H1 (cell line): ENCODE measurements around the gene NOTUM. TPM values are rescaled to one million over a fixed set of nuclear protein-coding genes. Genes with fewer than 3 reads are reported as not detected.

Experiments used
- CTCF ChIA-PET: fragments of 300-600 bp; sonication (Branson Sonifier 250); formaldehyde crosslinking; loops from one replicate; lab custom pipeline; 2021; ENCODE audit not compliant: partially characterized antibody; lab: Charles Lee
- POLR2A ChIA-PET: fragments of 300-600 bp; sonication (Branson Sonifier 250); formaldehyde crosslinking; loops from one replicate; lab custom pipeline; 2021; ENCODE audit warnings: inconsistent platforms; ENCODE audit not compliant: partially characterized antibody; lab: Charles Lee
- DNase-seq, 2 experiments: peaks; one replicate each; pipeline versions ENCODE4 v3.0.0 to v3.0.0-alpha.2; 2010 to 2022; ENCODE audit warnings: low spot score in 2 of 2, low read depth in 1 of 2, mixed read lengths in 1 of 2
- FAIRE-seq: peaks from 2 replicates; lab custom pipeline; 2011; peaks lifted over from hg19 to GRCh38; lab: Jason Lieb, UNC
- H2AFZ ChIP-seq: 2 replicates; pipeline ENCODE4 v1.8.1; 2012; ENCODE audit warnings: low read length, inconsistent platforms
- H2AK5ac ChIP-seq: 2 replicates; pipeline ENCODE4 v1.6.1; 2013; ENCODE audit warnings: low read depth, low read length
- H2BK120ac ChIP-seq: replicated peaks from 2 replicates; pipeline ENCODE3; 2013; ENCODE audit warnings: low read depth, low read length, inconsistent platforms
- H2BK12ac ChIP-seq: 2 replicates; pipeline ENCODE4 v1.6.1; 2013; ENCODE audit warnings: low read depth, low read length
- H2BK15ac ChIP-seq: 2 replicates; pipeline ENCODE4 v1.6.1; 2013; ENCODE audit warnings: low read length
- H2BK20ac ChIP-seq: 2 replicates; pipeline ENCODE4 v1.6.1; 2013; ENCODE audit warnings: low read length
- H2BK5ac ChIP-seq: 2 replicates; pipeline ENCODE4 v1.6.1; 2013; ENCODE audit warnings: low read depth, low read length
- H3K14ac ChIP-seq: 2 replicates; pipeline ENCODE4 v1.6.1; 2013; ENCODE audit warnings: inconsistent platforms; ENCODE audit not compliant: insufficient read length
- H3K18ac ChIP-seq: 2 replicates; pipeline ENCODE4 v1.6.1; 2013; ENCODE audit warnings: low read length; ENCODE audit errors: extremely low read depth
- H3K23ac ChIP-seq: 2 replicates; pipeline ENCODE4 v1.6.1; 2013; ENCODE audit warnings: inconsistent platforms; ENCODE audit not compliant: insufficient read length
- H3K23me2 ChIP-seq: 2 replicates; pipeline ENCODE4 v1.6.1; 2013; ENCODE audit warnings: low read depth, low read length
- H3K27ac ChIP-seq: 2 replicates; pipeline ENCODE4 v1.6.1; 2011; ENCODE audit warnings: low read depth, low read length, inconsistent platforms
- H3K27me3 ChIP-seq, 4 experiments: replicated peaks in 1 of 4; 1 replicate in 1 of 4; 2 replicates in 3 of 4; pipeline versions ENCODE4 v1.6.1 to v1.8.1; 2011 to 2013; ENCODE audit warnings: low read length in 3 of 4, mild to moderate bottlenecking in 3 of 4, inconsistent platforms in 2 of 4, mixed read lengths in 2 of 4, moderate library complexity in 1 of 4; ENCODE audit not compliant: control insufficient read depth in 3 of 4, insufficient read depth in 3 of 4; ENCODE audit errors: extremely low read depth in 1 of 4
- H3K36me3 ChIP-seq, 4 experiments: 2 replicates each; pipeline versions ENCODE4 v1.6.1 to v1.8.1; 2011 to 2013; ENCODE audit warnings: mild to moderate bottlenecking in 4 of 4, low read length in 3 of 4, moderate library complexity in 2 of 4, control low read depth in 1 of 4, inconsistent platforms in 1 of 4; ENCODE audit not compliant: insufficient read depth in 4 of 4, control insufficient read depth in 2 of 4
- H3K4ac ChIP-seq: replicated peaks from 2 replicates; pipeline ENCODE3; 2013; ENCODE audit warnings: low read length, low read depth, mixed read lengths, inconsistent platforms; ENCODE audit not compliant: insufficient read length
- H3K4me1 ChIP-seq, 4 experiments: replicated peaks in 1 of 4; 1 replicate in 1 of 4; 2 replicates in 3 of 4; pipeline versions ENCODE4 v1.6.1 to v1.8.1; 2011 to 2013; ENCODE audit warnings: low read length in 3 of 4, inconsistent platforms in 2 of 4, mixed read lengths in 1 of 4; ENCODE audit not compliant: insufficient read depth in 4 of 4, control insufficient read depth in 3 of 4
- H3K4me2 ChIP-seq, 2 experiments: 2 replicates each; pipeline versions ENCODE4 v1.6.1 to v1.8.1; 2011 to 2013; ENCODE audit warnings: low read depth in 2 of 2, low read length in 2 of 2, control low read depth in 1 of 2, inconsistent platforms in 1 of 2, mild to moderate bottlenecking in 1 of 2; ENCODE audit not compliant: insufficient read depth in 1 of 2
- H3K4me3 ChIP-seq, 4 experiments: fragments of 200-600, 300-600 bp in 1 of 4; sonication (generic), shearing (Covaris generic), sonication (Bioruptor Twin) in 1 of 4; 2 replicates each; pipeline versions ENCODE4 v1.5.1 to v1.8.1; 2011 to 2016; ENCODE audit warnings: low read length in 4 of 4, low read depth in 3 of 4, control low read depth in 2 of 4, inconsistent platforms in 2 of 4, mild to moderate bottlenecking in 2 of 4, mixed read lengths in 1 of 4, moderate library complexity in 1 of 4; ENCODE audit not compliant: insufficient read depth in 2 of 4; ENCODE audit errors: extremely low read depth in 1 of 4
- H3K56ac ChIP-seq: replicated peaks from 2 replicates; pipeline ENCODE3; 2013; ENCODE audit warnings: low read depth, mild to moderate bottlenecking, mixed read lengths, low read length, inconsistent platforms; ENCODE audit not compliant: insufficient read length
- H3K79me1 ChIP-seq: 2 replicates; pipeline ENCODE4 v1.6.1; 2013; ENCODE audit warnings: low read depth, low read length, control low read depth
- H3K79me2 ChIP-seq, 2 experiments: 2 replicates each; pipeline versions ENCODE4 v1.6.1 to v1.8.1; 2012 to 2013; ENCODE audit warnings: low read length in 2 of 2, mild to moderate bottlenecking in 2 of 2, inconsistent platforms in 1 of 2; ENCODE audit not compliant: insufficient read depth in 2 of 2, control insufficient read depth in 1 of 2
- H3K9ac ChIP-seq, 4 experiments: replicated peaks in 1 of 4; 1 replicate in 1 of 4; 2 replicates in 3 of 4; pipeline versions ENCODE4 v1.6.1 to v1.8.1; 2011 to 2013; ENCODE audit warnings: low read depth in 3 of 4, low read length in 3 of 4, control low read depth in 2 of 4, mild to moderate bottlenecking in 2 of 4, moderate library complexity in 2 of 4, inconsistent platforms in 1 of 4; ENCODE audit errors: extremely low read depth in 1 of 4
- H3K9me3 ChIP-seq, 2 experiments: 2 replicates each; pipeline versions ENCODE4 v1.6.1 to v1.8.1; 2012 to 2013; ENCODE audit warnings: mild to moderate bottlenecking in 2 of 2, moderate library complexity in 2 of 2, control low read depth in 1 of 2, inconsistent platforms in 1 of 2, low read depth in 1 of 2, low read length in 1 of 2, mixed read lengths in 1 of 2; ENCODE audit not compliant: insufficient read depth in 2 of 2
- H4K20me1 ChIP-seq, 2 experiments: replicated peaks in 1 of 2; 2 replicates each; pipeline versions ENCODE3 to v1.8.1; 2011 to 2013; ENCODE audit warnings: inconsistent platforms in 2 of 2, low read length in 2 of 2, mild to moderate bottlenecking in 1 of 2; ENCODE audit not compliant: insufficient read depth in 2 of 2, control insufficient read depth in 1 of 2
- H4K5ac ChIP-seq: 2 replicates; pipeline ENCODE4 v1.6.1; 2013; ENCODE audit warnings: low read length, low read depth, mixed read lengths, inconsistent platforms; ENCODE audit not compliant: insufficient read length
- H4K8ac ChIP-seq: 2 replicates; pipeline ENCODE4 v1.8.0; 2013; ENCODE audit warnings: mild to moderate bottlenecking, moderate library complexity, low read length, inconsistent platforms; ENCODE audit not compliant: insufficient read depth; ENCODE audit errors: extremely low read depth
- H4K91ac ChIP-seq: replicated peaks from 2 replicates; pipeline ENCODE3; 2013; ENCODE audit warnings: low read length, mixed read lengths, inconsistent platforms; ENCODE audit not compliant: insufficient read length
- CBX8 ChIP-seq: fragments of 300-800, 300-1000 bp; sonication (generic); IDR thresholded peaks from 2 replicates; pipeline ENCODE4 v1.7.1; 2016; ENCODE audit warnings: low read depth, low read length, borderline replicate concordance
- GABPA ChIP-seq: IDR thresholded peaks from 2 replicates; pipeline ENCODE4 v1.6.1; 2011; ENCODE audit warnings: mild to moderate bottlenecking, low read length, moderate library complexity, borderline replicate concordance; ENCODE audit not compliant: insufficient read depth
- SP1 ChIP-seq: IDR thresholded peaks from 2 replicates; pipeline ENCODE4 v1.6.1; 2011; ENCODE audit warnings: low read depth, low read length
- SP2 ChIP-seq: IDR thresholded peaks from 2 replicates; pipeline ENCODE4 v1.6.1; 2012; ENCODE audit warnings: mild to moderate bottlenecking, low read length, inconsistent platforms
- SRF ChIP-seq: IDR thresholded peaks from 2 replicates; pipeline ENCODE4 v1.6.1; 2011; ENCODE audit warnings: mild to moderate bottlenecking, low read depth, low read length, moderate library complexity
- WGBS, 2 experiments: shearing (Covaris generic) in 1 of 2; methylation state at CpG; one replicate each; pipeline versions ENCODE4 v1.1.6 to v1.1.7; 2013 to 2015; ENCODE audit warnings: low lambda C conversion rate in 2 of 2, mixed read lengths in 2 of 2, inconsistent platforms in 1 of 2, low coverage in 1 of 2, missing lambda C conversion rate in 1 of 2; ENCODE audit not compliant: insufficient replicate concordance in 2 of 2, insufficient coverage in 1 of 2, insufficient read length in 1 of 2; ENCODE audit errors: extremely low coverage in 1 of 2, missing lambda C conversion rate in 1 of 2; 5-methylcytosine and 5-hydroxymethylcytosine counted together
- polyA plus RNA-seq, 7 experiments: library from polyadenylated mRNA; depleted of rRNA in 3 of 7; stranded (reverse) in 5 of 7; unstranded in 2 of 7; fragments of >200 nt in 5 of 7; fragments of 200-250 nt in 2 of 7; gene quantifications; 1 replicate in 5 of 7; 2 replicates in 1 of 7; 4 replicates in 1 of 7; pipeline versions ENCODE4 v1.2.1 to v1.2.3, GENCODE V29; 2011 to 2013; ENCODE audit warnings: missing spikeins in 2 of 7, mixed read lengths in 2 of 7
- total RNA-seq: library from RNA; stranded (reverse); fragmentation: NEBNext Ultra II Directional; extraction: Animal tissue kit (Norgen Biotek cat#: 25700); gene quantifications from 2 replicates; pipeline ENCODE4 v1.2.1, GENCODE V29; 2021

The NOTUM gene
- total and polyA plus RNA-seq, 2 of the 8 experiments (the other 6 are each of a cell fraction or from before 2014, with no cell fraction given): 0.45 to 0.76 TPM

- H3K4ac ChIP-seq: no peak overlapping the region
- no peak overlapping the region; the same call in none of the 2 replicates for H4K8ac ChIP-seq
- no peak overlapping the region for H3K14ac ChIP-seq
- no peaks in the 10 kb centered on the region for H3K36me3 ChIP-seq
- no peak overlapping the region for H2BK12ac ChIP-seq
- H3K4me1 ChIP-seq: peaks cover 0 to 2% (median 0%) of the 10 kb centered on the region in 4 experiments; a peak in 1 of 7 replicates
- H3K23me2 ChIP-seq: no peaks in the 10 kb centered on the region
- H3K4me2 ChIP-seq: no peak overlapping the region
- ChIA-PET POLR2A (interaction anchor here (0.6 to 2.8 kb wide), 9 partner anchors 17 to 78 kb away, joined by 3 to 10 read pairs (median 5); partner anchors contain the start of genes ASPSCR1, MAFG and PYCR1), CTCF (interaction anchor here (1.0 to 2.0 kb wide), 8 partner anchors 13 to 218 kb away, joined by 3 to 8 read pairs (median 4); partner anchors contain the start of gene PYCR1)
- H2AFZ ChIP-seq: no peak overlapping the region
- H3K23ac ChIP-seq: no peak overlapping the region
- no peak overlapping the region for H4K91ac ChIP-seq
- no peaks in the 10 kb centered on the region for H3K79me2 ChIP-seq
- H3K9me3 ChIP-seq: no peaks in the 10 kb centered on the region
- FAIRE-seq: no peak
- H4K5ac ChIP-seq: no peak overlapping the region
- 85% methylated on average over 18 of the region's 19 CpGs; no CpG with 5 or more reads in 1 of the 2 experiments for WGBS, 2 experiments
- H3K56ac ChIP-seq: no peak overlapping the region
- no peak overlapping the region for H3K9ac ChIP-seq
- H3K27ac ChIP-seq: no peak overlapping the region
- no peak overlapping the region for H2AK5ac ChIP-seq
- no peaks in the 10 kb centered on the region for H4K20me1 ChIP-seq
- H3K27me3 ChIP-seq: peaks cover 17 to 39% (median 19%) of the 10 kb centered on the region in 4 experiments
- TF ChIP-seq SRF (no peak), CBX8 (no peak), GABPA (no peak), SP2 (no peak), SP1 (no peak)
- no peak overlapping the region for H3K4me3 ChIP-seq
- no peak overlapping the region for H2BK120ac ChIP-seq
- no peak overlapping the region for H3K18ac ChIP-seq
- no peak for DNase-seq
- H2BK15ac ChIP-seq: no peak overlapping the region
- no peak overlapping the region for H2BK5ac ChIP-seq
- no peak overlapping the region for H2BK20ac ChIP-seq
- no peaks in the 10 kb centered on the region for H3K79me1 ChIP-seq
Measured at GRCh38 chr17:81954131-81955057, 6.6 kb downstream of the NOTUM start.
